ENCODE data around the gene EFCAB6.

Gene EFCAB6

DNA sequence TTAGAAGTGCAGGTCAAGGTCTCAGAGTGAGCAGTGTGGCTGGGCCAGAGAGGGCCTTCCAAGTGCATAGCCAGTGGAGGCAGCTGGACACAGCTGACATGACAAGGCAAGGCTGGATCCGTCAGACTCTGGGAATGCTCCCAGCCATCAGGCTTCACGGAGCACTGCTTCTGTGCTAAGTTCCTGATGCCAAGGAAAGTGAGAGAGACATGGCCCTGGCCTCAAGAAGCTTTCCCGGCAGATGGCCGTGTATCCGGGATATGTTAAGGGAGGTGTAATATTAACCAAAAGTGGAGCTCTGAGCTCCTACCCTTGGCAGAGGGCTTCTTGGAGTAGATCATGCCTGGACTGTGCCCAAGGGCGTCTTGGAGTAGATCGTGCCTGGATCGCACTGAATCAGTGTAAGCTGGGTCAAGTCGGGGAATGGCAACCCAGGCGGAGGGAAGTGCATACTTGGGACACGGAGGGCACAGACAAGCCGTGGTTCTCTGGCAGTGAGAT, 7.4 kb upstream of the EFCAB6 start:
- DNase-seq (ENCODE audit: low read depth), result no peak

DNA sequence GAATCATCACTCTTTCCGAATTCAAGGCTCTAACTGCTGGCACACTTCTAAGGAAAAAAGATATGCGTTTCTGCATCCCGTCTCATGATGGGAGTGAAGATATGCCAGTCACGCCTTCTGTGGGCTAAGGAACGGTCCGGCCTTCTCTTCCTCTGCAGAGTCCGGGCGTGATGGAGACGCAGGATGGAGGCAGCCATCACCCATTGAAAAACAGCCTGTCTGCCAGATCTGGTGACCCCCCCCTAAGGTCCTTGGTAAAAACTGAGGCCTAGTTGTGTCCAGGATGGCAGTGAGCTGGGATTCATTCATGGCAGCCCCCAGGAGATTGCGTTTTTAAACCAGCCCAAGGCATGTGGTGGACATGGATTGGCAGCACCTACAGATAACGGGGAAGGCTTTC, 6.9 kb upstream of the EFCAB6 start:
- no peak for DNase-seq (ENCODE audit: low read depth)

DNA sequence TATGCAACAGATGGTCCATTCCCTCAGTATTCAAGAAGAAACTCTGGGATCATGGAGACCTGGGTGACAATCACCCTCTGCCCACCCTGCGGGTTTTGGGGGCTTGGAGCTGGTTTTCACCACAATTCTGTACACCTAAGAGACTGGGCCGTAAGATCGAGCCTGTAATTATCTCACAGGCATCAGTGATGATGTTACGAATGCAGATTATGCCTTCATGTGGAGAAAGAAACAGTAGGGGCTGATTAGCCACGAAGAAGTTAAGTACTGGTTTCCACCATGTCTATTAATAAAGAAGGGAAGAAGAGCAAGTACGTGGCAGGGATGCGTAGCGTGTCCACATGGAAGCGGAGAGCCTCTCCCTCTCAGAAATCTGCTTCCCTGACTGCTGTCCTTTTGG, 5.3 kb upstream of the EFCAB6 start:
- no peak for DNase-seq (ENCODE audit: low read depth)

DNA sequence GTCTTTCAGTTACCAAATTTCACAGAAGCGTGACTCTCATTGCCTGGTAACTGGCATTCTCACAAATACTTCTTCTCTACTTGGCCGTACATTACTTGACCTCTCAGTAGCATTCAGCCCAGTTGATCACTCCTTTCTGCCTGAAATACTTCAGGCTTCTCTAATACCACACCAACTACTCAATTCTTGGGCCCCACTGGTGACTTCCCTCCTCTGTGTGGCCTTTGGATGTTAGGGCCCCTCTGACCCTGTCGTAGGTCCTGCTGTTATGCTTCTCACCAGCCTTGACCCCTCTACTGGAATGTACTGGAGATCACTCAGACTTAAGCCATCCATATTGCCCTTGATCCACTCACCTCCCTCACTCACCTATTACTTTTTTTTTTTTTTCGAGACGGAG, 2.2 kb upstream of the EFCAB6 start:
- no peak for DNase-seq (ENCODE audit: low read depth)

DNA sequence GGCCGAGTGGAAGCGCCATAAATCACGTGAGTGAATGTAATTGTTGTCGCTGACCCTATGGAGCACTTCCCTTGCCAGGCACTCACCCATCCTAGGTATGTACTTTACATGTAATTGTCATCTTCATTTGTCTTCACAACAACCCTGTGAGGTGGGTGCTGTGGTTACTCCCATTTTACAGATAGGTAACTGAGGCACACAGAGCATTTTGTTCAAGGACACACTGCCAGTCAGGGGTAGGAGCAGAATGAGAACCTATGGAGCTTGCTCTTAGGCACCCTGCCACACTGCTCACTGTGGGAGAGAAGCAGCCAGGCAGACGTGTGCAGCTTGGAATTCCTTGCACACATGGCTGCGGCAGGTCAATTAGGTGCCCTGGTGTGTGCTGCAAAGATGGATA, 785 bp upstream of the EFCAB6 start:
- no peak for DNase-seq (ENCODE audit: low read depth)

DNA sequence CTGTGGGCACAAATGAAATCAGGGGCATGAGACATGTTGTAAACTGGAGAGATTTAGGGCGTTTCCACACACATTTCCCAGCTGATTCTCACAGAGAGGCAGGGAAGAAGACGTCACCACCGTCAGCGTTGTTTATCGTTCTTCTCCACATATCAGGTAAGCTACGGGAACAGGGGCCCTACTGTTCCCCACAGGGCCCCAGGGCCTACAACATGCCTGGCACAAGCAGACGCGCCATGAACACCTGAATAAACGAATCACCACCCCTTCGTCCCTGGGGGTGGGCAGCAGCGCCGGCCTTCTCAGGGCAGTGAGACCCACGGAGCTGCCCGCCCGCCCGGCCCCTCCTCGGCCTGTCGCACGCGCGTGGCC, 342 bp downstream of the EFCAB6 start:
- peak; percentile 71 for DNase-seq (ENCODE audit: low read depth)

DNA sequence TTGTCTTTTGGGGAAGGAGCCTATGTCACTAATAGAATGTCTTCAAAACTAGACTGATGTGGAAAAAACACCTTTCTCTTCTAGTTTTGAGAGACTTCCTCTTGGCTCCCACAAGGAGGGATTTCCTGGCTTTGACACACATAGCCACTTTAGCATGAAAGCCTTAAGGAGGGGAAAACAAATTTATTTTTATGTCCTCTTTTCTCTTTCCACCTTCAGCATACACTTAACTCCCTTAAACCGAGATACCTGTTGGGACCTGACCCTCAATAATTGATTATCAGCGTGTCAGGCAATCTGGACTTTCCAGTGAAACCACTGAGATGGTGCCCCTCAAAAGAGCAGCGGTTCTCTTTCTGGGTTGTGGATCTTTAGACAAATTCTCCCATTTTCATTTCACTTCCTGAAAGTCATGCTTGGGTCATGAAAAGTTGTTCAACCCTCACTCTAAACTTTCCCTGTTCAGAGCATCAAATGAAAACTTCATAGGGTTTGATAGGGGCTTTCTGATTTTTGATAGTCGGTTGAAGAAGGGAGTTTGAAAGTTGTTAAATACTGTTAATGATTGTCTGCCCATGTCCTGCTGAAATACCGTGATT, 9.1 kb downstream of the EFCAB6 start:
- DNase-seq (ENCODE audit: low read depth), result no peak

DNA sequence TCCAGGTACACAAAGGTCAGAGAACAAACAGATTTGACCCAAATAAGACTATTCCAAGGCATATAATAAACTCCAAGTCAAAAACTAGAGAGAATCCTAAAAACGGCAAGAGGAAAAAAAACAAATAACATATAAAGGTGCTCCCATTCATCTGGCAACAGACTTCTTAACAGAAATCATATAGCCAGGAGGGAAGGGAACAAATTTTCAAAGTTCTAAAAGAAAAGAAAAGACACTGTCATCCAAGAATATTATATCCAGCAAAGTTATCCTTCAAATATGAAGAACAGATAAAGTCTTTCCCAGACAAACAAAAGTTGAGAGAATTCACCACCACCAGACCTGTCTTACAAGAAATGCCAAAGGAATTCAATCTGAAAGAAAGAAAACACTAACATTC, 11.1 kb downstream of the EFCAB6 start:
- no peak for DNase-seq (ENCODE audit: low read depth)

DNA sequence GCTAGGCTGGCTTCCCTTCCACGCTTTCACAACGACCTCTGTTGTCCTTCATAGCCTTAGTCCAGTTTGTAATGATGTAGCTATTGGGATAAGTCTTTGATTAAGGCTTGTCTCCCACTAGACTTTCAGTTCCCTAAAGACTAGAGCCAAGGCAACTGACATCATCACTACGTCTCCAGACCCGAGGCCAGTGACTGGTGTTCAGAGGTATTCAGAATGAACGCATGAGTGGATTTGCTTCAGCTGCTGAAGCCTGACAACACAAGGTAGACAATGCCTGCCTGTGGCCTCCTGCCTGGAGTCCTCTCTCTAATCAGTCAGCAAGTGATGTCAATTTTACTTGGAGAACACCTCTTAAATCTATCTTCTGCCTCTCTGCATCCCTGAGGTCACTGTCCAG, 13.6 kb downstream of the EFCAB6 start:
- DNase-seq (ENCODE audit: low read depth), result no peak

DNA sequence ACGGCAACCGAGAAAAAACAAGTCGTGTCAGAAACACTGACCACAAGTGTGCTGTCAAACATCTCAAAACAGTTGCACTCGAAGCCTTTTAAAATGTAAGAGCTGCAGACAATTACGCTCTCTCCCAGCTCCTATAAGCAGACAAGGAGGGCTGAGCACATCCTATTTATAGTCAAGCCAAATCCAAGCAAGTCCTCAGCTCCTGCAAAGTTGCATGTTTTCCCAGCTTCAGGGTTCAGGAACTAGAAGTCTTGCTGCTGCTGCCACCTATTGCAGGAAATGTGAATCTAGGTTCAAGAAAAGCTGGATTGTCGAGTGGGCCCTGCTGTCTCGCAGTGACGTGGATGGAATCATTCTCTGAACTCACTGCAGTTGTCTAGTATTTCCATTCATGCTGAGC, 15.5 kb downstream of the EFCAB6 start:
- peak; percentile 58 for DNase-seq (ENCODE audit: low read depth)

DNA sequence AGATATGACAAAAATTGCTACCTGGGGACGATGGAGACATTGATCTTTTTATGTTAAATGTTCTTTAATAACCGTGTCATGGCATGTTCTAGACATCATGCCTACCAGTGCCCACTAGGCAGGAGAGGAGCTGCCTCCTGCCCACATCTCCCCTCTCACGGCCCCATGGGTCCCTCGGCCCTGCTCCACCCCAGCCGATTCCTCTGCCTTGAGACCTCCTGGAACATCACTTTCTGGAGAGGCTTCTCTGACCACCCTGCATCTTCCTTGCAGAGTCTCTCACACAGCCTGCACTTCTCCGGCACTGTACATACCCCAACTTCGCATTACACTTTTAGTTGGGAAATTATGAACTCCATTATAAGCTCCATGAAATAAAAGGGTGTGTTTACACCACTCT, 16.8 kb downstream of the EFCAB6 start:
- DNase-seq (ENCODE audit: low read depth), result no peak

DNA sequence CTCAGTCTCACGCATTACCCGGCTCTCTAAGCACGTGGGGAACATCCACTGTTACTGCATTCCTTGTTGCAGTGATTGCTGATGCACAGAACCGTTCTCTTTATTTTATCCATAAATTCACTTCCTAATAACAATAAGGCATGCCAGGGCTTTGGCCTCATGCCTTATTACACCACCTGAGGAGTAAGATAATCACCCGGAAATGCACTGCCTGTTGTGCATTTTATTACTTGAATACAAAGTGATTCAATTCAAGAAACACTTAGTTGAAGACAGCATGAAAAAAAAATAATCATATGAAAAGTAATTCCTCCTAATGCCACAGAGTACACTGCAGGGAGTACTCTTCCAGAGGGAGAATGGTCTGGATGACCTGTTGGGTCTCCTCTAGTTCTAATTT, 19.2 kb downstream of the EFCAB6 start:
- DNase-seq (ENCODE audit: low read depth), result no peak

DNA sequence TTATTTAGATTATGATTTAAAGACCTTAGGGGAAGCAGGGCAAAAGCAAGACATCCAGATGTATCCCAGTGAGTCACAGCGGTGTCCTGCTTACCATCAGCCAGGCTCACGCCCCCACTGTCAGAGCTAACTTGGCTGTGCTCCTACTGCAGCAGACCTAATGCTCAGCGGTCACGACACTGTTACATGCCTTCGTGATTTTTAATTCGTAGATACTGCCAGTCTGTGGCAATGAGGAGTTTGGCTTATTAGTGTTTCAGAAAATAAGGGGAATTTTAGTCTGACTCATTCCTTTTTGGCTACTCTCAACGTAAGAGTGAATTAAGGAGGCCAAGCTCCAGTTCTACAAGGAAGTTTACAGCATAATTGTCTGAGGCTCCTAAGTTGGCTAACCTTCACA, 22.7 kb downstream of the EFCAB6 start:
- peak; percentile 97 for DNase-seq (ENCODE audit: low read depth)

DNA sequence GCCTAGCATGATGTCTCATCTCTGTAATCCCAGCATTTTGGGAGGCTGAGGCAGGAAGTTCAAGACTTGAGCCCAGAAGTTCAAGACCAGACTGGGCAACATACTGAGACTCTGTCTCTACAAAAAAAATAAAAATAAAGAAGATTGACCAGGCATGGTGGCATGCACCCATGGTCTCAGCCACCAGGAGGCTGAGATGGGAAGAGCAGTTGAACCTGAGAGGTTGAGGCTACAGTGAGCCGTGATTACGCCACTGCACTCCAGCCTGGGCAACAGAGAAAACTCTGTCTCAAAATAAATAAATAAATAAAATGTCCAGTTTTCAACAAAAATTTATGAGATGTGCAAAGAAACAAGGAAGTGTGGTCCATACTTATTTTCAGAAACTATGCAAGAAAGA, 28.3 kb downstream of the EFCAB6 start:
- no peak for DNase-seq (ENCODE audit: low read depth)

DNA sequence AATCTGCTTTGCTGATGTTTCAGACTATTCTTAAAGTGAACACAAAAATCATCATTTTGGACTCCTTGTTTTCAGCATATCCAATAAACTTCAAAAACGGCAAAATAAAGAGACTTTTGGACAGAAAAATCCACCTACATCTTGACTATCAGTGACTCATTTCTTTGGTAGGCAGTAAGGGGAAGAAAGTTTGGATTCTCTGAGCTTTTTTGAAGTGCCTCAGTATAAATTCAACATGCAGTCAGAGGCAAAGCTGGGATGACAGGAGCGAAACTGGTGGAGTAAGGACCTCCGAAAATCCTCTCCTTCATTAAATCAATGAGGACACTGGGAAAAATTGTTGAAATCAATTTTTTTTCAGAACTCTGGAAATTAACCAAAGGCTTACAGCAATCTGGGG, 29.7 kb downstream of the EFCAB6 start:
- no peak for DNase-seq (ENCODE audit: low read depth)

DNA sequence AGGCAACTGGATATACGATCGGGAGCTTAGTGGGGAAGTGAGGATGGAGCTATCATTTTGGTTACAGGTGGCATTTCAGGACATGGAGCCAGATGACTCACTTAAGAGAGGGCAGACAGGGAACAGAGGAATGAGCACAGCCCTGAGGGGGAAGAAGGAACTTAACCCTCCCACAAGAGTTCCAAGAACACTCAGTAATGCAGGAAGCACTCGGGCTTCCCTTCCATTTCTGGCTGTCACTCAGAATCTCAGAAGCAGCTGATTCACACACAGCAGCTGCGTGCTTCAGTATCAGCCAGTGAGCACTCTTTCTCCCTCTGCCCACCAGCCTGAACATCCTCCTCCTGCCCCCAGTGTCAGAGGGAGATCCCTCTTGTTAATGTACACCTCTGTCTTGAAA, 34.8 kb downstream of the EFCAB6 start:
- DNase-seq (ENCODE audit: low read depth), result peak; percentile 72

DNA sequence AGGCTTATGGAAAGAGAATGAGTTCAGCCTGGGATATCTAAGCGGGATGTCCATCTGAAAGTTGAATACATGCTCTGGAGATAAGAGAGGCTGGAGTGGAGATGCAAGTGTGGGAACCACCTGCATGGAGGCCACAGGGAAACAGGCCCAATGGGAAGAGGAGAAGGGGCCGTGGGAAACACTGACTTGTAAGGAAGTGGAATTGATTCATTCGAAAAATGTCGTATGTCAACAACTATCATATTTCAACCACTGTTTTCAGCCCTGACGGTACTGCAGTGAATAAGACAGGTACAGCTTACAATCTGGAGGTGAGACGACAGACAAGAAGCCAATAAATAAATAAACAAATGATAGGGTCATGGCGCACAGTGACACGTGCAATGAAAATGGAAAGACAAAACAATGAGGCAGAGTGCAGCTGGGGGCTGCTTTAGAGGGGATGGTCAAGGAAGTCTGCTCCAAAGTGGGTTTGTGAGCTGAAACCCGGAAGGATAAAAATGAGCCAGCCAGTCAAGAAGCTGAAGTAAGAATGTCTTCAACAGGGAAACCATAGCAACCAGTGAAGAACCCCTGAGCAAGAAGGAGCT, 35.9 kb downstream of the EFCAB6 start:
- no peak for DNase-seq (ENCODE audit: low read depth)

DNA sequence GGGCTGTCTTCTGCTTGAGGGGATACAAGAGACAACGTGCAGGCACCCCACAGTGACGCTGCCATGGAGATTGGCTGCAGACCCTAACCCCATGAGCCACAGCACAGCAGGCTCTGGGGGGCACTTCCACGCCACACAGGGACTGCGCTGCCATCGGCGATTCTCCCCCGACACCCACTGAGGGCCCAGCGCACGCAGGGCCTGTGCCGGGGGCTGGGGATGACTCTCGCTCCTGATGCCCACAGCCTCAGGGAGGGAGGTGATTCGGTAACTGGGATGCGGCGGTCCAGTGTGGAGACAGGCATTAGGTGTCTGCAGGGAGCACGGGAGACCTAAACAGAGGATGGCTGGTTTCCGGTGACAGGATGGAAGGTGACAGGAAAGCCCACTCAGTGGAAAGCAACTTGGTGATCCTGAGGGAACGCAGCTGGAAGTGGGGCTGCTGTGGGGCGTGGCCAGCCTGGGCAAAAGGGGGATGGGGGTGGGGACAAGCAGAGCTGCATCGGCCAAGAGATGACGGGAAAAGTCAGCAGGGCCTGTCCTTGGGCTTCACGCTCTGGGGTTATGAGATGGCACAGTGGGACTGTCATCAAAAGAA, 37.7 kb downstream of the EFCAB6 start:
- no peak for DNase-seq (ENCODE audit: low read depth)

DNA sequence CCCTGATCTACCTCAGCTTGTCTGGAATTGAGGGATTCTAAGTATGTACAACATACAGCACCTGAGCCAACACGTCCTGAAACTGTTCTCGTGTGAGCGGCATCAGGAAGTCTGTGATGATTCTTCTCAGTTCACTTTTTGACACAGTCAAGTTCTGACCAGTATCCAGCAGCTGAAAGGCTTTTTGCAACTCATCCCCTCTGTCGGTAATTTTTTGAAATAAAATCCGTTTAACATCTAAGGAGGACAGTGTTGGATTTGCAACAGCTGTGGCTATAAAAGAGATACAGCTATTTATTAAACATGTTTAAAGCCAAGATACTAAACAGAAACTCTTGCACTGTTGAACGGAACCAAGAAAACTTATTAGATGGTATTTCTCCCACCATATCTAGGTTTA, 39.3 kb downstream of the EFCAB6 start:
- no peak for DNase-seq (ENCODE audit: low read depth)

DNA sequence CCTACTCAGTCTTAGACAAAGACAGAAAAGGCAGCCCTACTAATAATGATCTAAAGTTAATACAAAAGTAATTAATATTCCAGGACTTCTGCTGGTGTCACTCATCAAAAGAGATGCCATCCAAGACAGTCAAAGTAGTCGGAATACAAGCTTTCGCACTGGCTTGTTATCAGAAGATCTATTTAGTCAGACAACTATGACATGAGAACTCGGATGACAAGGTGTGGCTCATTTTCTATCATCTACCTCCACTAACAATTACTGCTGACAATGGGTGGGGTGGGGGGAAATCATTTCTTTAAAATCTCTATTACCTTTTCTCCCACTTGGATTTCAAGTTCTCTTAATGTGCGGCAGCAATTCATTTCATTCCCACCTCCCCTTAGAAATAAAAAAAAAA, 56.7 kb downstream of the EFCAB6 start:
- DNase-seq (ENCODE audit: low read depth), result no peak

DNA sequence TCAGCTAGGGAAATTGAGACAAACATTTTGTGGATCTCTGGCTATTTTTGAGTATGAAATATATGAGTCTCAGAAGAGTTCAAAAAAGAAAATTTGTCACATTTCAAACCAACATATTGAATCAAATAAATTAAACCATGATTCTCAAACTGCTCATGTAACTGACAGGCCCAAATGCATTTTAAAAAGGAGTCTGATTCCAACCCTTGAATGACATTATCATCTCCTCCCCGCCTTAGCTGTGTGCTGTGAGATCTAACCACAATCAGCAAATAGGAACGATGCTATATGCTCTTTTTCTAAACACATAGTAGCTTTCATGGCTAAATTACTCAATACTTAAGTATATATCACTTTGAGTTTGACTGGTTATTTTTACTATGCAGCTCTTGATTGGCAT, 57.1 kb downstream of the EFCAB6 start:
- no peak for DNase-seq (ENCODE audit: low read depth)

DNA sequence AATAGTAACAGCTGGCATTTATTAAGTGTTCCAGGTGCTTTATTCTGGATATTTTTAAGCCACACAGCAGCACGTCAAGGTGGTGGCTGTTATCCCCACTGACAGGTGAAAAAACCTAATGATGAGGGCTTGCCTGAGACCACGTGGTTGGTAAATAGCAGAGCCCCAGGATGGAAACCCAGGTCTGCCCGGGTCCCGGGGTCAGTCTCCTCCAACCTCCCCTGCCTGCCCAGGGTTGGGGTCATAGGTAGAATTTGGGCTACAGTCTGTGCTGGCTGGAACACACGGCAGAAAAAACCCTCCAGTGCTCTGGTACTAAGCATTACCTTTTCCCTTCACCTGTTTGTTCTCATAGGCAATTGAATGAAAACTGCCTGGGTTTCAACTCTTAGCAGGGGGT, 57.9 kb downstream of the EFCAB6 start:
- DNase-seq (ENCODE audit: low read depth), result no peak

DNA sequence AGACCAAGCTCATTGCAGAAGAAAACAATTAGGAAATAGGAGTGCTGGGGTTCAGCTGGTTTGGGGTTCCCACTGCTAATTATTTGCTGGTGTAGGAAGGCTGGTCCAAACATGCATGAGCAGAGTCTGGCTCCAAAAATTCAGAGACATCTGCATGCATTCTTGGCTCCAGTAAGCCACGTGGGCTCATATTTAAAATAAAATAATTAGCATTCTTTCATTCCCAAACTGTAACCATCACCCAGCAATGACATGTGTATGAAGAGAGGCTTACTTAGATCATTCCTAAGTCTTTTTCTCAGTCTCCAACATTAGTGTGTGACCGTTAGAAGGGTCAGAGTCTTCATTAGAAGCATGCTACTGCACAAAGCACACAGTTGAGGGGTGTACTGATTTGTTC, 58.4 kb downstream of the EFCAB6 start:
- no peak for DNase-seq (ENCODE audit: low read depth)

DNA sequence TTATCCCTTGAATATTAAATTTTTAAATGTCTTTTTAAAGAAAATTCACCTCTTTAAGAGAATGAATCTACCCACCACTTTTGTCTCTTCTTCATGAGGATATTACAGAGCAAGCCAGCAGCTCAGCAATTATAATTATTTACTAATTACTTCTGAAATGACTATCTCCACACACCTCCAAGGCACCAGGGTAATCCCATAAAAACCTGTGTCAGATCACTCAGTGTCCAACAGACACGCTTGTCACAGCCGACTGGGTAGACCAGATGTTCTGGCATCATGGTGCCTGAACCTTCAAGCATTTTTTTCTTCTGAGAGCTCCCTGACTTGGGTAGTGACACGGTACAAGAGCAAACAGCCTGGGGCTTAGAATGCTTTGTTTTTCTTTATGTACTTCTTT, 61.4 kb downstream of the EFCAB6 start:
- no peak for DNase-seq (ENCODE audit: low read depth)

Measured in amniotic epithelial cell (primary cell).